ENCODE data around the gene CALB2.
A peak's percentile ranks its signal among the peaks of the same experiment; 100 is the strongest.
"Not testable (repeated sequence)": the region's sequence is repeated elsewhere in the genome, so short reads cannot be mapped to it uniquely, and the experiment has no call there.

The CALB2 gene, protein sequence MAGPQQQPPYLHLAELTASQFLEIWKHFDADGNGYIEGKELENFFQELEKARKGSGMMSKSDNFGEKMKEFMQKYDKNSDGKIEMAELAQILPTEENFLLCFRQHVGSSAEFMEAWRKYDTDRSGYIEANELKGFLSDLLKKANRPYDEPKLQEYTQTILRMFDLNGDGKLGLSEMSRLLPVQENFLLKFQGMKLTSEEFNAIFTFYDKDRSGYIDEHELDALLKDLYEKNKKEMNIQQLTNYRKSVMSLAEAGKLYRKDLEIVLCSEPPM

DNA sequence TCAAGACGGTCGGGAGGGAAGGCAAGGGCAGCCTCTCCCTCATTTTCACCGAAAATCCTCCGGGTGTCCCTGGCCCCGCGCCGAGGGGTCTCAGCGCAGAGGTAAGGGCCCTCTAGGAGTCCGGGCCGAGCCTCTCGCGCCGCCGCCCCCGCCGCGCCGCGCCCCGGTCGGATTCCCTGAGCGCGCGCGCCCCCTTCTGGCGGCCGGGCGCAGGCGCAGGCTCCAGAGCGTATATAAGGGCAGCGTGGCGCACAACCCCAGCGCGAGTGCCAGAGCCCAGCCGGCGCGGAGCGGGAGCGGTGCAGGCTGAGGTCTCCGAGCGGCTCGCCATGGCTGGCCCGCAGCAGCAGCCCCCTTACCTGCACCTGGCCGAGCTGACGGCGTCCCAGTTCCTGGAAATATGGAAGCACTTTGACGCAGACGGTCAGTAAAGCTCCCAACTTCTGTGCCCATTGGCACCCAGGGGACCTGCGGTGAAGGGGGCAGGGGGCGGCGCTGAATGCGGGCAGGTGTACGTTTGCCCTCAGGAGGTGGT lies at the start of gene CALB2:
TSS of gene CALB2 (plus strand) at position 260 of the 535 bp plus-strand sequence. CDS start at position 330, 70 bp downstream.
- DNase-seq, result peak; percentile 53

DNA sequence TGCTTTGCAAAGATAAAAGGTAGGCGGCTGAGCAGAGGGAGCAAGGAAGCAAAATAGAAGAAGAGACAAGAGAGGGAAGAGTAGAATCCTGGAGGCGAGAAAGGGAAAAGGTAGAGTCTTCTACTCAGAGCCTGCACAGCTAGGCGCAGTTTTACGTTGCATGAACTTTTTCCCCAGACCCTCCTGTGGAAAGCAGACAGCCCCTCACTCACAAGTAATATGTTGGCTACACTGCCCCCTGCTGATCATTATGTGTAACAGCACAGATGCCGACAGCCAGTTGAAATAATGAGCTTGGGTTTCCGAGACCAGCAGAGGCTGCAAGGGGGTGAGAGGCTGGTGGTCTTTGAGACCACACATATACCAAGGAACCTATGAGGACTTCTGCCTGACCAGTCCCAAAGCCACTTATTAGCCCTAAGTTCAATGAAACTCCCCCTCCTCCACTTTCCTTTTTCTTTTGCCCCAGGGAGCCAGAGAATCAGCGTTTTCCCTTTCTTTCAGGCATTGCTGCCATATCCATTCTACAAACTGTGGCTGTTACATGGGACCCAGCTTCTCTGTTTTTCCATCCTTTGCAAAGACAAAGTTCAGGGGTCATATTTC lies 46.9 kb upstream of the CALB2 start:
- no peak for DNase-seq

DNA sequence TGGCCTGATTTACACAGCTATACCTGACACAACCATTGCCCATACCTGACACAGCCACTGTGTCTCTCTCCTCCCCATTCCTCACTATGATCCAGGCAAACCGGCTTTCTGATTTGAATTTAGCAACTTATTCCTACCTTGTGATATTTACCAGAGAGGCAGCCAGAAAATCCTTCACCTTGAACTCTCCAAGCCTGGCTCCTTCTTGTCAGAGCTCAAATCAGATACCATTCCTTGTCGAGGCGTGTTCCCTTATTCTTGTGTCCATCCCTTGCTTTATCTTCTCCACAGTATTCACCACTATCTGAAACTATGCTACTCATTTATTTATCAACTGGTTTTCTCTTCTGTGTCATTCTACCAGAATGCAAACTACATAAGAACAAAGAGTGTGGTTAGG lies 44.9 kb upstream of the CALB2 start:
- DNase-seq, result not testable (repeated sequence)

DNA sequence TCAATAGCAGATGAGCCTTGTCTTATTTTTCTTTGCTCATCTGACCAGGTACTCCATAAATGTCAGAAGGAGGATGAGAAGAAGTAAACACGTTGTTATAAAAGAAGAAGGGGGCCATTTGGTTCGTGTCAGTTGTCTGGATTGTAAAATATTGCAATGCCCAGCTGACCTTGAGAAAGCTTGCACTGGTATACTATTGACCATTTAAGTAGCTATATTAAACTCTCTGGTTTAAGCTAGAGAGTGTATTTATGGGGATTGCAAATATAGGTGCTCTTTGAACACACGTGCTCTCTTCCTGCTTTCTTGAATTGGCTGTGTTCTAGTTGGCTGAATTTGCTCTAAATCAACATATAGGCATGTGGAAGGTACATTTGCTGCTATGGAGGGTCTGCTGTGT lies 43.3 kb upstream of the CALB2 start:
- DNase-seq, result no peak

DNA sequence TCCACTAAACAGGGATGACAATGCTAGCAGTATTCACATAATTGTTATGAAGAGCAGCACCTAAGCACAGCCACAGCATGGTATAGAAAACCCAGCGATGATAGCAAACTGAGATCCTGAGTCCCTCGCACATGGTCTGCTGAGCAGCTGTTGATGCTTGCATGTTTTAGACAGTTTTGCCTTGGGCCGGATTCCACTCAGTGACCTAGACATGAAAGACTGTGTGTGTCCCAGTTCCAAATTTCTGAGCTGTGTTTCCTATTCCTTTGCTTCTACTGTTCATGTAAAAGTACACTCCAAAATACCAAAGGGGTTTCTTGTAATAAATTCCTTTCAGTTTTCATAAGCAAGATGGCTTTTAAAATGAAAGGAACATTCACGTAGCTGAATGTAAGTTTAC lies 38.5 kb upstream of the CALB2 start:
- no peak for DNase-seq

DNA sequence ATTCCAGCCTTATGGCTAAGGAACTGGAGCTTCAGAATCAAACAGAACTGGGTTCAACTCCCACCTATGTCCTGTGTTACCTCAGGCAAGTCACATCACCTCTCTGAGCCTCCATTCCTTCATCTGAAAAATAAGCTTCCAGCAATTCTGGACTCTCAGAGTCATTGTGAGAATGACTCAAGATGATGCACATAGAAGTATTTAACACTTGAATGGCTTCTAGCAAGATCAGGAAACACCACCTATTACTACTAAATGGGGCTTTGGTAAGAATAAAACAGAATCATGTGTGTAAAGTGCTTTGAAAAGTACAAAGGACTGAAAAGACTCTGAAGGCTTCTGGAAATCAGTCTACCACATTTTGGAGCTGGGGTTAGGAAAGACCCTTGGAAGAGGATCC lies 30.8 kb upstream of the CALB2 start:
- no peak for DNase-seq

DNA sequence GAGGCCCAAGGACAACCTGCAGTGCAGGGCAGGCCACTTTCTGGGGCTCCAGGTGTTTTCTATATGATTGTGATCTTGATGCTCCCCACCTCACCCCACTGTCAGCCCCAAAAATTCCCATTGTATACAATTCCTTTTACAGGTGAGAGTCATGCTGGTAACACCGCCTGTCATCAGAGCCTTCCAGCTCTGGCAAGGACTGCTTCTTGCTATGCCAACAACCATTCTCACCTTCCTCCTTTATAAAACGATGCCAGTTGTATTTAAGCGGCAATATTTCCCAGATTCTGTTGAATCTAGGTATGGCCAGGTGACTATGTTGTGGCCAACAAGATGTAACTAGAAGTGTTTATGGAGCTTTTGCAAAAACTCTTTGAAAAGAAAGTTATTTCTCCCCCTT lies 30.4 kb upstream of the CALB2 start:
- DNase-seq, result no peak

DNA sequence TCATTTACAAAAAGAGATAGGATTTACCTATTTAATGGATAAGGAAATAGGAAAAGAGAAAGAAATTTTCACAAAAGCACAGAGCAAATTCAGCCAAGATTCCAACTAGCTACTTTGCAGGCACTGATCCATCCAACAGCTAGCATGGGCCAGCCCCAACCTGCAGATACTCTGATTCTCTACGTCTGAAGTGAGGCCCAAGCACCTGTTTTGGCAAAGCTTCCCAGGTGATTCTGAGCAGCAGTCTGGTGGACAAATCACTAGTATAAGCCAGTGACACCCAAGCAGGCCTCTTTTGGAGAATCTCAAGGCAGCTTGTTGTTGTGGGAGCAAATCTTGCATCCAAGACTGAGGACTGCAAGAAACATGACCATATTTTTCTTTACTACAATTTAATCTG lies 20.9 kb upstream of the CALB2 start:
- no peak for DNase-seq

DNA sequence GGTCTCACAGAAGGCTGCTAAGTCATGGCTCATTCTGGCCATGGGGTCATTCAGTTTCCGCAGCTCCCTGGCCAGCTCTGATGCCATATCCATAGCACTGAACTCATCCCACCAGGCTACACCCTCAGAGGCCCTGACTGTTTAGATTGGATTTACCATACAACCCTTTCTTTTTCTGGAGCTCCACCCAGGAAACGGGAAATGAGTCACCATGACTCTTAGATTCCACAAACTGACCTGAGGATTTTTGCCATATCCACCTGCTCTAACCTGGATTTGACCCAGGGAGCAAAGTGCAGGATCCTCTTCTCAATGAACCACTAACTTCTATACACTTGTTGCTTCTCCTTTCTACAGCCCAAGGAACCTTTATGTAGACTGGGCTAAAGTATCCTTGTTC lies 20.3 kb upstream of the CALB2 start:
- DNase-seq, result no peak

DNA sequence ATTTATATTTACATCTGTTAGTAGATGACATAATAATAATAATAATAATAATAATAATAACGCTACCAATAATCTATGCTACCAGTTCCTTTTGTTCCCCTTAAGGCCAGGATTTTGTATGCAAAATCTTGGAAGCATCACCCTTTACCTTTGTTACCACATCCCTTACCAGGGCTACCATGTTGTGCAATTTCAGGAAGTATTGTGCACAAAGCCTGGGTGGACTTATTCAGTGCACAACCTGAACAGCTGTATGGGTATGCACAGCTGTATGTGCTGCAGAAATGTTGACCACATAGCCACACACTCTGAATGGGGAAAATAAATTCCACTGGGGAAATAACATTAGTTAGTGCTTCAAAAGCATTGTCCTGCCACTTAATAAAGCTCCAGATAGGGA lies 19.9 kb upstream of the CALB2 start:
- no peak for DNase-seq

DNA sequence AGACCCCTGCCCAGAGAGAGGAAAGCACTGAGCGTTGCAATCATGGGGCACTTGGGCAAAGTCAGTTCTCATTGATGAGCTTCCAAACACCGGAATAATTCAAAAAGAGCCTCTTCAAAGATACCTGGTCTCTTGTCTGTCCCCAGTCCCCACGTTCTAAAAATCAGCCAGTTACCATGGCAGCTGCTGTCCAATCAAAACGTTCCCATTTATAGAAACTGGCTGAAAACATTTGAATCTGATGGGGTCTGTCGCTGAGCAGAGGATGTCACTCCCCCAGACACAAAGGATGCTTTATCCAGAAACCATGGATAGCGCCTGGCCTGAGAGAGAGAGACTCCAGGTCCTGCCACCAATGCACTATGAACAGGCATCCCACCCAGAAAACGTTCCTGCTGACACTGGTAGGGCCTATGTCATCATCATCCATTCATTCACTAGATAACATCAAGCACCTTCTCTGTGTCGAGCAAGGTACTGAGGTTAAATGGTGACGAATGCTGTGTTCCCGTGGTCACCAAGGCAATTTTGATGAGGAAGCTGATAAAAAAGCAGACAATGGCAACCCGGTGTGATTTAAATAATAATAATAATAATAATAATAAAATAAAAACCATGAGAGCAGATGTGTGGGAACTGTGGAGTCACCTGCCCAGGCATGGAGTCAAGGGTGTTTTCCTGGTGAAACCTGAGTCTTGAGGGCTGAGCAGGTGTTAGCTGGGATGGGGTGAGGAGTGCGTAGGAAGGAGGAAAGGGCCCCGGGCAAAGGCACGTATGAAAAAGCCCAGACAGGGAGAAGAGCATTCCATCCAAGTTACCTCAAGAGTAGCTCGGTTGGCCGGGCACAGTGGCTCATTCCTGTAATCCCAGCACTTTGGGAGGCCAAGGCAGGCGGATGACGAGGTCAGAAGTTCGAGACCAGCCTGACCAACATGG lies 19.0 kb upstream of the CALB2 start:
- DNase-seq, result no peak

DNA sequence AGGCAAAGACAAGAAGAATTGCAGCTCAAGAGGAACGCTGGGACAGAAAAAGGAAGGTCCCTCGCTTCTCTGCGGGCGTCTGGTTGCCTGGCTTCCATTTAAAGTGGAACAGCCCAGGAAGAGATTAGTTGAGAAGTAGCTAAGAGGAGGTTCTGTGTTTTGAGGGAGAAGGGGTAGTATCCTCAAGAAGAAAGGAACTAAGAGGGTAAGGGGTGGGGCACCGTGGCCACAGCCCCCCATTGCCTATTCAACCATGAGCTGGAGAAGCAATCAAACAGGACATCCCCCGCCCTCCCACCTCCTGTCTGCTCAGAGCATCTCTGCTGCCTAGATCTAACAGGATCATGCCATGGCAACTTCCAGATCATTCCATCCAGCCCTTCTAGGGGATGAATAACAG lies 18.1 kb upstream of the CALB2 start:
- no peak for DNase-seq

DNA sequence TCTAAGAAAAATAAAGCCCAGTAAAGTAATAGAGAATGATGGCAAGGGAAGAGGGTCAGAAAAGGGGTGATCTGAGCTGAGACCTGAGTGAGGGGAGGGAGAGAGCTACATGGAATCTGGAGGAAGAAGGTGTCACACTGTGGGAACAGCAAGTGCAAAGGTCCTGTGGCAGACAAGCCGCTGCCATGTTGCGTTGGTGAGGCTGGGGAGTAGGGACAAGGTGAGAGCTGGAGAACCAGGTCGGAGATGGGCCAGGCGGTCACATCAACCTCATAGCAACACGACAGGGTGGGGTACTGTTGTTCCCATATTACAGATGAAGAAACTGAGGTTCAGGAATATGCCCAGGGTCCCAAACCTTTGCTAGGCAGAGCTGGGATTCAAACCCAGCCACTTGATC lies 16.6 kb upstream of the CALB2 start:
- no peak for DNase-seq

DNA sequence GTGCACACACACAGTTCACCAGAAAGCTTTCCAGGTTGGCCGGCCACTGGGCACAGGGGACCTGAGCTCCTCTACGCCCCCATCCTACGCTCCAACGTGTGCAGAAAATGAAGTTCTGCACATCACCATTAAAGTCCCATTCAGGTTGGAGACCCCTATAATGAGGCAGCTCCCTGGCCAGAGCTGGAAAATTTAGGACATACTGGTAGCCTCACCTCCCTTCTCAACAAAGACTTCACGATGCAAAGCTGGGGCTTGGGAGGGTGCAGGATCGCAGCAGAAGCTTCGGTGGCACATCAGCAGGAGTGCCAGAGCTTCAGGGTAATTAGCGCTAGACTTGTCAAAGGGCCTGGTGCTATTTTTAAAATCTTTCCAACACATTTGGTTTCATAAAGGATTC lies 15.4 kb upstream of the CALB2 start:
- DNase-seq, result no peak

DNA sequence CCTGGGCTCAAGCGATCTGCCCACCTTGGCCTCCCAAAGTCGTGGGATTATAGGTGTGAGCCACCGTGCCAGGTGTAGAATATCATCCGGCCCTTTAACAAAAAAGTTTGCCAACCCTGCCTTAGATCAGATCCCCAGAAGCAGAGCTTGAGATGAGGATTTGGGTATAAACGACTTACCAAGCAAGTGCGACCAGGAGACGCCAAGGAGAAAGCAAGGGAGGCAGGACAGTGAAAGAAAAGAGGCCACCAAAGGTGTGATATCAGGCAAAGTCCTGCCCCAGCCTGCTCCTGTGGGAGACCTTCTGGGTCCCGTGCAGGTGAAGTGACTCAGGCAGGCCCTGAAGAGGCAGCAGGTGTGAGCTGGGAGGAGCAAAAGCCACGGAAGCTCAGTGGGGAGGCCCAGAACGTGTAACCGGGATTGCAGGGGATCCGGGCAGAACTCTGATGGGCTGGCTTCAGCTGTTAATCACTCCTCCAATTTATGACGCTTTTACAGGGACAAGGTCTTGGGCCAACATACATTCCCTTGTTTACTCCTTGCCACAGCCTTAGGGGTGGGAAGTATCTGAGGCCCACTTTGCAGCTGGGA lies 14.1 kb upstream of the CALB2 start:
- no peak for DNase-seq

DNA sequence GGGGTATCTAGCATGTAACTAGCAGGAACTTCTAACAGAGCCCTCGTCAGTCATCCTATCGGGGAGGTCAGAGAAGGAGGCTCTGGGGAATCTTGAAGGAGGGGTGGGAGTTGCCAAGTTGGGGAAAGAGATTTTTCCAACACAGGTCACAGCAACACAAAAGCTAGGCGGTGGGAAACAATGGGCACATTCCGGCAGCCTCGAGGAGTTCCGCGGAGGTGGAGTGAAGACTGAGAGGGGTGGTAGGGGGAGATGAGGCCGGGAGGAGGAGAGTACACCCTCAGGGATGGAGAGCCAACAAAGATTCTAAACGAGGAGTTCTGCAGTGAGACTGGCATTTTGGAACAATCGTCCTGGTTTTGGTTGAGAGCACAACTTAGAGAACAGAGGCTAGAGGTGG lies 13.5 kb upstream of the CALB2 start:
- DNase-seq, result no peak

DNA sequence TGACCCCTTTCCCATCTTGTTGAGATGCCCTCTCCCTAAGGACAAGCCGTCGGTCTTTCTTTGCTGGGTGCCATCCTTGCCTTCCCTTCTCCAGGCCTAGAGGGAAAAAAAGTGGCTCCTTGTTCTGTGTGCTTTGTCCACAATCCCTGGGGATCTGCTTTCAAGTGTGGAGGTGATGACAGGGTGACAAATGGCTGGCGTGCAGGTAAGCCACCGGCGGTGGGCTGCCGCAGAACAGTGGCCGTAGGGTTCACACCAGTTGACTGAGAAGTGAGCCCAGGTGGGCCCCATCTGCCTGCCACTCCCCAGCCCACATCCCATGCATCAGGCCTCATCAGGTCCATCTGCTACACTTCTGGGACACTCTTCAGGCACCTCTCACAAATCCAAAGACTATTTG lies 11.4 kb upstream of the CALB2 start:
- DNase-seq, result no peak

DNA sequence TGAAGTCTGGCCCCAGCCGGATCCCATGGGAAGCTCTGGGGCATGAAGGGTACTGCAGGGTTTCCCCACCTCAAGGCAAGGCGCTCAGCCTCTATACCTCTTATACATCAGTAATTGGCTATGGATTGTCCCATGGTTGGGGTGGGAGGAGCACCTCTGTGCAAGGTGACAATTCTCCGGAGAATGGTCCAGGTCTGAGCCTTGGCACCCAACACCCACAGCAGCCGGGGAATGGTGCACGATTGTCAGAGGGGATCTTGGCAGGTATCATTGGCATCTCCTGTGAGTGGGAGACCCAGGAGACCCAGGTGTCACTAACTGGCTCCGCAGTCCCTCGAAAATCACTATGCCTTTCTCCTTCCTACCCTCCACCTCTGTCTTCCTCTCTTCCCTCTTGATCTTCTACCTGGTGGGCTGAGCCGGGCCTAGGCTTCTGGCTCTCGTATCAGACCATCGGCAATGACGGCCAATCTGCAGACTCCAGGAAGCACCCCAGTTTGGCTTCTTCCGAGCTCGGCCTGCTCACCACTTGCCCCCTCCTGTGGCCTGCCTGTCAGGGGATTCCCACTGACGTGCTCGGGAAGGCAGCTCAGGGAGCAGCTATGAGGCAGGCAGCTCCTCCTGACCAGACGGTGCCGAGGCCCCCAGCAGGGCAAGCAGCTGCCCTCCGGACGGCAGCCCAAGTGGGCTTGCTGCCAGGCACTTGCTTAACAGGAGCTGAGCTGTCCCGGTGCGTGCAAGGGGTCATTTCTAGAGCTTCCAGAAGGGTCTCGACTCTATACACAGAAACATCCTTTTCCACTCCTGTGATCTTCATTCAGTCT lies 10.0 kb upstream of the CALB2 start:
- DNase-seq, result no peak

DNA sequence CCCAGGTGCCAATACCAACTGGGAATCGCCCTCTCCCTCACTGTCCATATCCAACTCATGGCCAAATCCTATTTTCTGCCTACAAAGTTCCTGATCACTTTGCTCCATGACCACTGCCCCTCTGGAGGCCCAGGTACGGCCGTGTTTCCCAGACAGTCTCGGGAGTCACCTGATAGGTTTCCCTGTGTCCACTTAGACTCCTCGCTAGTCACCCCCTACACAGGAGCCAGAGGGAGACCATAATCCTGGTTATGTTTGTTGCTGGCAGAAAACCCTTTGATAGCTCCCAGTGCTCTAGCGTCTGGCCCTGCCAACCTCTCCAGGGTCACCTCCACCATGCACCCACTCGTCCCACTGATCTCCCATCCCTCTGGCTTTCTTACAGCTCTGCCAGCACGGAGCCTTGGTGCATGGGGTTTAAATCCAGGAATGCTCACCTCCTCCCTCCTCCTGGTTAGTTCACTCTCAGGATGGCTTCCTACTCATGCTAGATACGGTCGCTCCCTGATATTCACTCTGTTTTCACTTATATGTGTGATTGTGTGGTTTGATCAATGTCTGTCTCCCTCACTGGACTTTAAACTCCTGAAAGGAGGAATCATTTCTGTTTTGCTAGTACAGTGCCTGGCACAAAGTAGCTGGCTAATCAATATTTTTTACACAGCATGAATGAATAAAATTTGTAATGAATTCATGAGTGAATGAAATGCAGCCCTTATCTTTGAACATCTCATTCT lies 7.5 kb upstream of the CALB2 start:
- no peak for DNase-seq

DNA sequence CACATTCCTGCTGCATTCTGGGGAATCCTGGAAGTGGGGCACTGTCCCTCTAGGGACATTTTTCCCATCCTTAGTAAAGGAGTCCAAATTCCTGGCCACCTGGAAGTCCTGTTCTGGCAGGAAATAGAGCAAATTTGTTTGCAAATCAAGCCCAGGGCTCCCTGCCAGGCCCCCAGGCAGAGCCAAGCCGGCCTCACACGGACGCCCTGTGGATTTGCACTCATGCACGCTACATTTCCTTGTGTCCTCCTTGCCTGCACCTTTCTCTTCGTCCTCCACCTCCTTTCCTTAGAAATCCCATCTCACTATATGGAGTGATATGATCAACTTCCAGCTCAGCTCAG lies 7.0 kb upstream of the CALB2 start:
- DNase-seq, result no peak

DNA sequence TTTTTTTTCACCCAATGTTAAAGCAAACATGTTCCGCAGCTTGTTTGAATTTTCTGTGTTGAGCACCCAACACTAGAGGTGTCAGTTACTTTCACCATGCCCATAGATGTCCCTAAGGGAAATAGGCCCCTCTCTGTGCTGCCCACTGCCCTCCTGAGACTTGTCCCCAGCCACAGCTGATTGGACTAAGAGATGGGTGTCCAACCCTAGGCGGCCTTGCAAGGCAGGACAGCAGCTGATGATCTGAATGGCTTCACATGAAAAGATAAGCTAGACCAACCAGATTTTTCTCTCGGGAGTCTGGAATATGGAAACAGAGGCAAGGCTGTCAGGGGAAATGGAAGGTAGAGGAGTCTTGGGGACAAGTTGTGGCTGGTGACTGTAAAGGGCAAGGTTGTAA lies 6.1 kb upstream of the CALB2 start:
- no peak for DNase-seq

DNA sequence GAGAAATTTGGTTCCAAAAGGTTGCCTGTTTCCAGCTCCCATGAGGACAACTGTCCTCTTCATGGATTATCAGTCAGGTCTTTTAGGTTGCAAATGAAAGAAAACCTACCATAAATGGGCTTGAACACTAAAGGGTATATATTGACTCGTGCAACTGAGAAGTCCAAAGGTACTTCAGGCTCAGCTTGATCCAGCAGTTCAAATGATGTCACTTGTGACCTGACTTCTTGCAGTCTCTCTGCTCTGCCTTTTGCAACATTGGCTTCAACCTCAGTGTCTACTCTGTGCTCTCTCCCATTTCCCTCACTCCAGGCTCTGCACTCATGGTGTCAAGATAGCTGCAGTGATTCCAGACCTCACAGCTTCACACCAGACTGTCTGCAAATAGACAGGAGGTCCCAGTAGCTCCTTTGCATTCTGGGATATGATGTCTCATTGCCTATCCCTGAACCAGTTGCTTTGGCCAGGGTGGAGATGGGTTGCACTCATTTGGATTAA lies 5.5 kb upstream of the CALB2 start:
- no peak for DNase-seq

Measured in stimulated activated naive CD4-positive, alpha-beta T cell treated with Interleukin-2 at 50 U/mL for 16 hours (primary cell).